ENCODE measurements around the gene GABRB1.

The GABRB1 gene

DNA sequence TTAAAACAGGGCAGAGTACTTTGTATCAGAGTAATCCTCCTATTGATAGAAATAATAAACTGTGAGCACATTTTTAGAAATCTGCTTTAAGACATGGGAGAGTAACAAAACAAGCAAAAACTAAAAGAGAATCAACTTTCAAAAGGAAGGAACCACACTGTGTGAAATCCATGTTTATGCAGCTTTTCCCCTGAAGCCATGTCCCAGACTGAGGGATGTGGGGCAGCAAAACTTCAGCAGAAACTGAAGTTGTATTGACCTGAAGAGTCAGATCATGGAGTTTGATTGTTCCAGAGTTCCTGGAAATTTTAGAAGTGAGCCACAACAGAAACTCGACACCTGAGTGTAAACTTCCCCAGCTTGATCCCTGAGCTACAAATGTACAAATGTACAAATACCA lies 378.9 kb downstream of the GABRB1 start:
- no peak for DNase-seq

DNA sequence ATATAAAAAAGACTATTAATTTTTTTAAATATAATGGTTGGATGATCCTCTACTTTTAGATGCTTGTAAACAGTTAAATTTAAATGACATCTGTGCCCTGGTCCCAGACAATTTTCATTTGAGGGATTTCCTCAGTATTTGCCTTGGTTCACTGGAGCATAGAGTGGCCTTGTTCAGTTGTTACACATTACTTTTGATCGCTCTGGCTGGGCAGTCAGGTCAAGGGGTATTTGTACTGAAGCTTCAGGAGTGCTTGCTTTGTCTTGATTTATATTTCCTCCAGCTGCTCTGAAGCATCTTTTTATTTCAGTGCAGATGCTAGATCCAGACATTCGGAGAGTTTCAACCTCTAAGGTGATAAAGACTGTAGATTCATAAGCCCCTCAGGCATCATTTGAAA lies 382.2 kb downstream of the GABRB1 start:
- DNase-seq: no peak

DNA sequence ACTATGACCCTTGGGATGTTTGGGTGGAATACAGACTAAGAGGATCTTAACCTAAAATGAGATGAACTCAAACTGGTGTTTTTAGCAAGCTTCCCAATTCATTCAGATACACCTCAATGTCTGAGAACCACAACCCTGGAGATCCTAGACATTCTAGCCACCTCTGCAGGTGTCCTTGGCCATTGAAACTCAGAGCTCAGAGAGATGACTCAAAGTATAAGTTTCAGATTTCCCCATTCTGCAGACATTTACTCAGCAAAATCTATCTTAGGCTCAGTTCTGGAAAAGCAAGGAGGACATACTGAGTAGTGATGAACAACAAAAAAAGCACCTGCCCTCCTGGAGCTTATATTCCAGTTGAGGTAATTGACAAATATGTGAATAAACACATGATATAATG lies 384.4 kb downstream of the GABRB1 start:
- no peak for DNase-seq

DNA sequence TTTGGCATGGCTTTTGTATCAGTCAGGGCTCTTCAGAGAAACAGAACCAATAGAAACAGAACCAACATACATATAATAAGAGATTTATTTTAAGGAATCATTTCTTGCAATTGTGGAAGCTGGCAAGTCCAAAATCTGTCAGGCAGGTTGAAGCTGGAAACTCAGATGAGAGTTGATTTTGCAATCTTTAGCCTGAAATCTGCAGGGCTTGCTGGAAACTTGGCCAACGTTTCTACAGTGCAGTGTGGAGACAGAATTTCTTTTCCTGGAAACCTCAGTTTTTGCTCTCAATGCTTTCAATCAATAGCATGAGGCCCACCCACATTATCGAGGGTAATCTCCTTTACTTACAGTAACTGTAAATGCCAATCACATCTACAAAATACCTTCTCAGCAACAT lies 386.8 kb downstream of the GABRB1 start:
- DNase-seq: no peak

DNA sequence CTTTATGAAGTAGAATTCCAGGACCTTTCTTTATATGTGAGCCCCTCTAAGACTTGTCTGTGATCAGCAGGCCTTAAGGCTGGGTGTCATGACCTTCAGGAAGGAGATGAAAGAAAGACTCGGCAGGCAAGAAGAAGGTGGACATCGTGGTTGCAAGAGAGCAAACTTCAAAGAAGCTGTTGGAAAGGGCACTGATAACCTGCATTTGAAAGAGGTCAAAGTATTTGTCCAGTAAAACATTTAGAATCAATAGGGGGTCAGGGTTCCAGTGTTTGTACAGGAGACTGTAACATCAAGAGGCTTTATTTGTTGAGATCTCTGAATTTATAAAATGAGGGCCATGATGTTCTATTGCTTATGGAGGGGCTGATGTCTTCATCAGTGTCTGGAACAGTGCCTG lies 387.9 kb downstream of the GABRB1 start:
- no peak for DNase-seq

DNA sequence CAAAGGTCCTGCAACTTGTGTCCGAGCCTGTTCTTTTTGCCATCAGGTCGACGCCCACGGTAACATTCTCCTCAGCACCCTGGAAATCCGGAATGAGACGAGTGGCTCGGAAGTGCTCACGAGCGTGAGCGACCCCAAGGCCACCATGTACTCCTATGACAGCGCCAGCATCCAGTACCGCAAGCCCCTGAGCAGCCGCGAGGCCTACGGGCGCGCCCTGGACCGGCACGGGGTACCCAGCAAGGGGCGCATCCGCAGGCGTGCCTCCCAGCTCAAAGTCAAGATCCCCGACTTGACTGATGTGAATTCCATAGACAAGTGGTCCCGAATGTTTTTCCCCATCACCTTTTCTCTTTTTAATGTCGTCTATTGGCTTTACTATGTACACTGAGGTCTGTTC lies 394.3 kb downstream of the GABRB1 start:
- DNase-seq: no peak

DNA sequence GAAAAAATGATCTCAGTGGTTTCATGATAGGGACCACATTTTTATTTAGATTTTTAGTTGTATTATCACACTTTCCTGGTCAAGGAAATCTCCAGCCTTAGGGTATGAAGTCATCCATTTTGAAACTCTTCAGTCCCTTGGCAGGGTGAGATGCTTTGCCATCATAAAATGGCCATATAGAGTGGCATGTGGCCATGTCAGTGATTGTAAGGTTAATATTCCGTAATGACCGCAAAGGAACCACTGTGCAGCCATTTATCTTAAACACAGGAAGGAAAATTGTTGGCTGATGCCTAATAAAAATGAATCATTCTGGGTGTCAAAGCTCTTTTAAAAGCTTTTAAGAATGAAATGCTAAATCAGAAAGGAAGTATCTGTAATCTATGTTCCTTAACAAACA lies 396.6 kb downstream of the GABRB1 start:
- no peak for DNase-seq

DNA sequence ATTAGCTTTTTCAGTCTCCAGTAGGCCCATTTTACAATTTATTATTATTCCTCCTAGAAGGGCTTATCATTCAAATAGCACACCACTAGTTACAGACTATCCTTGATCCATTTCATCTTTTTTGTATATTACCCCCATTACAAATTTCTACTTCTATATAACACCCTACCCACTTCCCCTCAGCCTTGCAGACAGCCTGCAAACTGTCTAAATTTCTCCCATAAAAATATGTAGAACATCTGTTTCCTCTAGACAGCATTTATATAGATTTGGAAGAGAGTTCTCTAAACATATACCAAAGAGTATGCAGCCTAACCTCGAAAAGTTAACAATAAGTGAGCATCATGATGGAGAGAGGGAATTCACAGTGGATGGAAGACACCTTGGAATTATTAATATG lies 401.4 kb downstream of the GABRB1 start:
- DNase-seq: no peak

DNA sequence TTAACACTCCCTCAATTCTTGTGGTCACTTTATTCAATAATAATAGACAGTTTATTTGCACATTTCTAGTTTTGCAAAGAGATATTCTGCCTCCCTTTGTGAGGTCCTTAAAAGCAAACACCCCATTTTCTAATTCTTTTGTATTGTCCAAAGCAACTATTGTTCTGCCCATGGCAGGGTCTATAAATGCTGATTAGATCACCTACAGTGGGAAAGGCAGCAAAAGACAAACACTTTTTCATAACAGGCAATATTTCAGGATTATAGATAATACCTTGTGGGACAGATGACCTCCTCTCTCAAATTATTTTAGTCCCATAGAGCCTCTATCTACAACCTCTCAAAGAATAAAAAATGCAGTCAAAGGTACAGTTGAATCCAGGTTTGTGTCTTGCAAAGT lies 403.6 kb downstream of the GABRB1 start:
- no peak for DNase-seq

DNA sequence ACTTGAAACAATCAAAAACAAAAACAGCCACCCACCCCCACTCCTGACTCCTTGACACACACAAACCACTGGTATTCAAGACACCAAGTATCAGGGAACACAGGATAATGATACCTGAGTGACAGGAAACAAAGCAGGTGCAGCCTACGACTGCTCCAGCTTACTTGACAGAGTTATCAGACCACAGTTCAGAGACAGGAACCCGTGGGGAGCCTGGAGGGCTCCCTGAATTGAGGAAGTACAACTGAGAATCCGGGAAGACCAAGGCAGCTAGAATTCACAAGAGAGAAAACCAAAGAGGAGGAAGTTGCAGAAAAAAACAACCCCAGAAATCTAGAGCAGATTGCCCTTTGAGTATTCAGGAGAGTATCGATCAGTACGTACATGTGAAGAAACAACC lies 411.6 kb downstream of the GABRB1 start:
- no peak for DNase-seq

DNA sequence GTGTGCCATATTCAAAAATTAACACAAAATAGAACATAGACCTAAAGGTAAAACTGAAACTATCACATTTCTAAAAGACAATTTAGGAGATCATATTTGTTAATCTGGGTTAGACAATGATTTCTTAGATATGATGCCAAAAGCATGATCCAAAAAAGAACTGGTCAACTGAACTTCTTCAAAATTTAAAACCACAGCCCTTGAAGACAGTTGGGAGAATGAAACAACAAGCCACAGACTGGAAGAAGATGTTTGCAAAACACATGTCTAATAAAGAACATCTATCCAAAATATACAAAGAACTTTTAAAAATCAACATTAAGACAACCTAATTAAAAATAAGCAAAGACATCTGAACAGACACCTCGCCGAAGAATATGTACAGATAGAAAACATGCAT lies 412.7 kb downstream of the GABRB1 start:
- DNase-seq: no peak

DNA sequence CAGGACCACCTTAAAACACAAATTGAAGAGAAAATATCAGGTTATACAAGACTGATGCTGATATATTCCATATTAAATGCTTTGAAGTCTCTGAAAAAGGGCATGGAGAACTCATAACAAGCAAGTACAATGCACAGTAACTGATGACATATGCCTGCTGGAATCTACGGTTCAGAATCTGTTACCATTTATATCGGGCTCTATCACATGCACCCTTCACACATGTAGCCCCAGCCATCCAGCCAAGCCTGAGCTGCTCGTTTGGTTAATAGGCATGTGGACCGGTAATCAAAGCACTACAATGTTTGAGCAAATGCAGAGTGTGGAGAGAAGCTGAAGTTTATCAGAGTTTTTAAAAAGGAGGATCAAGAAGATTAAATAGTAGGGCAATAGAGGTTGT lies 420.3 kb downstream of the GABRB1 start:
- DNase-seq: no peak

DNA sequence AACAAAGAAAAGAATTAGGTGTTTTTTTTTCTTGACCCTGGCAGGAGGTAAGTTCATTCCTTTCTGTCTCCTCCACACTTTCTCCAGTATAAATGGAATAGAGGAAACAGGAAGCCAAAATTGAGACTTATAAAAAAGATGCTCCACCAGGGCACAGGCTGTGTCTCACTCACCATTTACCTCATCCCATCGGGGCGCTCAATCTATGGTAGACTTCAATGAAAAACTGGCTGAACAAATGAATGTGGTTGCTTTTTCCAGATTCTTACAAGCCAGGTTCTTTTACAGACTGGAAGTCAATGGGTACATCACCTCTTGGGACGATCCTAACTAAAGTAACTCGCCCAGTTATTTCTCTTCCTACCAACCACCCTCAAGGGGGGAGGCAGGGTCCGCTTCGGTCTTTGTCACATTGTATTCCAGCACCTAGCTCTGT lies 431.4 kb downstream of the GABRB1 start:
- DNase-seq: no peak

DNA sequence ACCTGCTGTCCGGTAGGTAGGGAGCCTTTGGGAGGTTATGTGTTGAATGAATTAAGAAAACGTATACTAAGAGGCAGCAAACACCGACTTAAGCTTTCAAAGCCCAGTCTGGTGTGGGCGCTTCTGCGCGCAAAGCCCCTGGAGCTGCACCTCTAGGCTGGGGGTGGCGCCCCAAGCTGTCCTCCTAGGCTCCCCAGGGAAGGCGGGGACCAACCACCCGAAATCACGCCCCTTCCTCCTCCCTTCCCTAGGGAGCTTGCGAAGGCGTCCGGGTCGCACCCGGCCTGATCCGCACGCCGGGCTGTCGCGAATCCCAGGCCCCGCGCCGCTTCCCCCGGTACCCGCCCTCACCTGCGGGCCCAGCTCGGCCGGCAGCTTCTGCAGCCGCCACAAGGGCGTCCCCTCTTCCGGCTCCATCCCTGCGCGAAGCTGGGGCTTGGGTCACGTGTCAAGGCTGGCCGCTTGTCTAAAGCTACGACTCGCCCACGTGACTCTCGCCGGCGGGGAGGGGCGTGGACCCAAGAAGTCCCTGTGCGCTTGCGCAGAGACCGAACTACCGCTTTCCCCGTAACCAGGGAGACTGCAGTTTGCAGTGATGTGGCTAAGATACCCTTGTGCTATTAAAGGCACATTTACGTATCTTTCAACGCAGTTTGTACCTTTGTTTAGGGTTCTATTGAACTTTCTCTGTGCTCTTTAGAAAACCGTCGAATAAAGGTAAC lies 432.0 kb downstream of the GABRB1 start, which contains the start of gene COMMD8:
Gene COMMD8, minus strand, starts transcription at position 468 of the 722 bp plus-strand sequence. Its CDS starts 51 bp downstream, at position 417.
- DNase-seq: peak; percentile 98

DNA sequence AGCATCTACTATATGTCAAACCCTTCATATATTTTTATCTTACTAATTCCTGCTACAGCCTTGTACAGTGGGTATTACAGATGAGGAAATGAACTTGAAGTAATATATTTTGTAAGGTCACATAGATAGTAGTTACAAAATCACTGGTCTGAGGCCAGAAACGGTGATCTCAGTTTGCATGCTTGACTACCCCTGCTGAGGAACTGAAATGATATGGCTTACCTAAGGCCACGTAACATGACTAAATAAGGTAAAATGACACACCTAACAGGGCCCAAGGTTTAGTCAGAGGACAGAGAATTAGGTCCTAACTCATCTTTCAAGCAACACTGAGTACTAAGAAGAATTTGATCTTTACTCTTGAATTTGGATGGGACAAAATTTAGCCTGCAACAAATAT lies 433.6 kb downstream of the GABRB1 start:
- no peak for DNase-seq

DNA sequence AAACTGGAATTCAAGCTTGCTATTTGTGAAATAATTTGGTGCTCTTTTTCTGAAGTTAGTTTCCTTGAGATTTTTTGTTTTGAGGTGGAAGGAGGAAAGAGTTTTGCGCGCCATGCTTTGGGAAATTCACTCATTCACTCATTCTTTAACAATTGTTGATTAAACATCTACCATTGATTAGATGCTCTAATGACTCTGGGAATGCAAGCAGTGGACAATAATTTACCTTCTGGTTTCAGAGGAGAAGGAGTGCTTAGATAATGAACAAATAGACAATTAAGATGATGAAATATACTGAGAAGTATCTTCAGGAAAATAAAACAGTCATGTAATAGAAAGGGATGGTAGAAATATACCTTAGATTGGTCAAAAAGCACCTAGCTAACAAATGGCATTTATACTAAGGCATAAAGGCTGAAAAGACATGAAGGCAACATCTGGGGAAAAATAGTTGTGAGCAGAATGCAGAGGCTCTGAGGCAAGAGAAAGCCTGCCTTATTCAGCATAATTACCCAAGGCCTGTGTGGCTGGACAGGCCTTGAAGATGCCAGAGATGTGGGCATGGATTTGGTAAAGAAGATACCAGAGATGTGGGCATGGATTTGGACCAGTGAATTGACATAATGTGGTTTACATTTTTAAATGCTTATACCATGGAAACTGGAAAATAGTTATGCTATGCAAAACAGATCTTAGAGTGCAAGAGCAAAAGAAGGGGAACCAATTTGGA lies 434.9 kb downstream of the GABRB1 start:
- DNase-seq: no peak

DNA sequence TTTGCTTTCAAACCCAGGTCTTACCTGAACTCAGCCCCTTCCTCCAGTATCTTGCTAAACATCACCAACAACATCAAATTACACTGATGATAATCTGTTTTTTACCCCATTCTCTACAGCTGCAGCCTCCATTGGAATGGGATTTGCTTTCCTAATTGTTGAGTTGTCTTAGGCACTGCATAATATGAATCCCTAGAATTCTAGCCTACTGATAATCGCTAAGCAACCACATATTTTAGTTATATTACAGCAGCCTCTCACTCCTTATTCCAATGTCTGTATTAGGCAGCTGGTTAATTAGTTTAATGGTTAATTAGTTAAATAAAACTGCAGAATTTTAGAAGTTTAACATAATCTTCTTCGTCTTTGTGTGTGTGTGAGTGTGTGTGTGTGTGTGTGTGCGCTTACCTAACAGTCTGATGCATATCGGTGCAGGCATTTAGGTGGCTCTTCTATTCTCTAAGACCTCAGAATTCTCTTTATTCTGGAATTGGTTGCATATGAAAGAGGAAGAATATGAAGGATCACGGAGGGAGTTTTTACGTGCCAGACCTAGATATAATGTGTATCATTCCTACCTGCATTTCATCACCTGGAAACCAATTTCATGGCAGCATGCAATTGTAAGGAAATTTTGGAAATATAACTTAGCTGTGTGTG lies 437.5 kb downstream of the GABRB1 start:
- no peak for DNase-seq

DNA sequence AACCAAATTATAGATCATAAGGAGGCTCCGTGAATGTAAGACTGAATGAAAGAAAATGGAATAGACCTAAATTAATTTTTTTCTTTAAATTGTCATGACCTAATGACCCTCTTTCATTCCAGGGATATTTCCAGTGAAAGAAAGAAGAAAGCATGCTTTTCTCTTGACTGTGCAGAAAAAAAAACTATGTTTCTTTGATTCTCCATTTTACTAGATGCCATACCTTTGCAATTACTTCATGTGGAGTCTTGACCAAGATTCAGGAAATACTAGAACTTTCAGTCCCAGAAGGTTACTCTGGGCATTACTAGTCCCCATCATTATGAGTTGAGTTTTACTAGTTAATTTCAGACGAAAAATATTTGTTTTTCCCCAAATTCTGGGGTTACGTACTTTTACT lies 438.6 kb downstream of the GABRB1 start:
- DNase-seq: no peak

DNA sequence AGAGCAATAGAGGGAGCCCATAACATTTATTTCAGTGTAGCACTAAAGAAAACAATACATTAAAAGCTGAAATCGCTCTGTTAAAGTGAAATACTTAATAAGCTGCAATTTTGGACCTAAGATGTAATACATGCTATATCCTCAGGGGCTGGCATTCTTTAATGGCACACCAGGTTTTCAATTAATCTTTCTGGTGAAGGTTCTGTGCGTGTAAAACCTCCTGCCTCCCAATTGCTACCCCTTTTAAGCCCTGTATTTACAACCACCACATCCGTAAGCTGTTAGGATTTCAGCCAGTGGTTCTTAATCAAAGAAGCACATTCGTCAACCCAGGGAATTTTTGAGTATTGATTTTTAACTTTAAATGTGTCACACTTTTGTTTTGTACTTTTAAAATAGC lies 439.7 kb downstream of the GABRB1 start:
- no peak for DNase-seq

DNA sequence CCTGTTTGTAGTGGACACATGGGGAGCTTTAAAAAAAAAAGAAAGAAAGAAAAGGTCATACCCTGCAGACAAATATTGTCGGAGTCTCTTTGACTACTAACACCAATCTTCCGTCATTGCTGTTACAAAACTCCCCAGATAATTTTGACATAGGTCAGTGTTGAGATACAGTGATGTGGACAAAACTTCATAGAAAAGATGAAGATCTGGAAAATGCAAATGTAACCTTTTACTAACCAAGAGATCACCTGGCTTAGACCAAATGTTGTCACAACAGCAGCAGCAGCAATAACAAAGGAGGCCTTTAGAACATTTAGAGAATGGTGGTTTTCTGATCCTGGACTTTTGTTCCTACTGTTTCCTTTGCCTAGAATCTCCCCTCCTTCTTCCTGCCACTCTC lies 440.2 kb downstream of the GABRB1 start:
- no peak for DNase-seq

DNA sequence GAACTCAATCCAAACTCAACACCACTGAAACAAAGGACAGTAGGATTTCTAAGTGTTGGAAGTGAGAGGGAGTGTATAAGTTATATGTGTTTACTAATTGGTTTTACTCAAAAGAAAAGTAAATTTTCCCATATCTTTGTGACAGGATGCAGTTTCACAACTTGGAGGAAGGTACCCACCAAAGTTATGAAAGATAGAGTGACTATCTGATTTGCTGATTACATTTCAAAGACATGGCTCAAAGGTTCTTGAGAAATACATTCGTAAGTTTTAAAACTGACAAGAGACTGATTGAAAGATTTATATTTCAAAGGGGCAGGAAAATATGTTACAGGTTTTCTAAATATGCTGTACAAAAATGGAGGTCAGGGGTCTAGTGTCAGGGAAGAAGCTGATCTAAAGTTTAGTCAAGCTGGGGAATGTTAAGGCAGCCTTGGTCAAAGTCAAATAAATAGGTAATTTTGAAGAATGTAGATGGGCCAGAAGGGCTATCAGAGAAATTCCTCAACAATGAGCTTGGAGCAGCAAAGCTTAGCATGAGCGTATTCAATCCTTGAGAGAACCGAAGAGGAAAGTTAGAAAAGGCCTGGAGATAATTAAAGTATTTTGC lies 441.9 kb downstream of the GABRB1 start:
- no peak for DNase-seq

DNA sequence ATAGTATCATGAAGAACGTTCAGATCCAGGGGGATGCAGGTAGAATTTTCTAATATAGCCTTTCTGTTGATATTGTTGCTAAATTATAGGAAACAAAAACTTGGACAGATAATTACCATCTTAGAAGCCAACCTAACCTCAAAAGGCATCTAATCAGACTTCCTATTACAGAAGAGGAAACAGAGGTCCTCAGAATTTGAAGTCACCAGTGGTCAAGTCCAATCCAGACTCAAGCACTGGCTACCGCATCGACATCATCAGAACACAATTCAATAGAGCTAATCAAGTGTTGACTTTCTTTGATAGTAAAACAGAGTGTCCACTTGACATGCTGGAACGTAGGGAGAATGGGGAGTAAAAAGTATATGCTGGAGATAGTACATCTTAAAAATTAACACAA lies 443.4 kb downstream of the GABRB1 start:
- DNase-seq: no peak

DNA sequence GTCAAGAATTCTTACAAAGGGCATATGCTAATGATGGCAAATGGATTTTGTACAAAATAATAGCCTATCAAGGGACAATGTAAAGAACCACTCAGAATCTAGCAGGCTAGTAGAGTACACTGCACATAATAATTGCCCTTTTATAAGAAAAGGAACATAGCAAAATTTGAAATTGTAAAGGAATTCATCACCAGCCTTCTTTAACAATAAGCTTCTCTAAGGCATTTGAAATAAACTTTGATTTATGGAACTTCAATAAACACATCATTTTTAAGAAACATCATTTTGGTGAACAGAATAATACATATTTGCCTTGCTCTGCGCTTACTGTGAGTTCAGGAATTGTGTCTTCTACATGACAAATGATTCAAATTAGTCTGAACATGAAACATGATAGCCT lies 444.0 kb downstream of the GABRB1 start:
- DNase-seq: no peak

All from activated CD4-positive, alpha-beta T cell treated with anti-CD3 and anti-CD28 coated beads for 48 hours (primary cell).